DOHH2 (cell line): ENCODE data around the gene SHQ1.
"Not testable (repeated sequence)": the region's sequence is repeated elsewhere in the genome, so short reads cannot be mapped to it uniquely, and the experiment has no call there.

Source experiments
- H3F3A ChIP-seq: fragments of 200-600 bp; sonication (generic), shearing (Covaris generic); 2 replicates; pipeline ENCODE4 v1.6.0; 2016; ENCODE audit warnings: antibody characterized with exemption, mild to moderate bottlenecking; ENCODE audit not compliant: control insufficient read depth, insufficient read depth
- H3K27ac ChIP-seq: fragments of 200-600 bp; sonication (generic); 2 replicates; pipeline ENCODE4 v1.5.1; 2014; ENCODE audit warnings: low read depth, mild to moderate bottlenecking, low read length, moderate library complexity
- H3K27me3 ChIP-seq: fragments of 200-600 bp; sonication (generic); 2 replicates; pipeline ENCODE4 v1.6.1; 2014; ENCODE audit warnings: mild to moderate bottlenecking, low read length, mixed read lengths; ENCODE audit not compliant: control insufficient read depth
- H3K36me3 ChIP-seq: fragments of 200-600 bp; sonication (generic); 2 replicates; pipeline ENCODE4 v1.6.1; 2014; ENCODE audit warnings: mild to moderate bottlenecking, low read length, moderate library complexity, mixed read lengths; ENCODE audit not compliant: control insufficient read depth
- H3K4me1 ChIP-seq: fragments of 200-600 bp; sonication (generic); 2 replicates; pipeline ENCODE4 v1.6.1; 2014; ENCODE audit warnings: mild to moderate bottlenecking, low read length, mixed read lengths; ENCODE audit not compliant: control insufficient read depth
- H3K4me2 ChIP-seq: fragments of 200-600 bp; sonication (generic); 2 replicates; pipeline ENCODE4 v1.6.0; 2014; ENCODE audit warnings: mild to moderate bottlenecking, low read length, moderate library complexity
- H3K4me3 ChIP-seq: fragments of 200-600 bp; sonication (generic); 2 replicates; pipeline ENCODE4 v1.5.1; 2014; ENCODE audit warnings: mild to moderate bottlenecking, low read length, mixed read lengths
- H3K79me2 ChIP-seq: fragments of 200-600 bp; sonication (generic); 2 replicates; pipeline ENCODE4 v1.6.1; 2014; ENCODE audit warnings: mild to moderate bottlenecking, low read length, mixed read lengths; ENCODE audit not compliant: control insufficient read depth
- H3K9me2 ChIP-seq: fragments of 200-600 bp; sonication (generic); replicated peaks from 2 replicates; pipeline ENCODE4 v1.6.1; 2014; ENCODE audit warnings: mild to moderate bottlenecking, low read length, mixed read lengths; ENCODE audit not compliant: control insufficient read depth
- H3K9me3 ChIP-seq: fragments of 200-600 bp; sonication (generic); 2 replicates; pipeline ENCODE4 v1.6.1; 2014; ENCODE audit warnings: antibody characterized with exemption, low read length, mixed read lengths; ENCODE audit not compliant: control insufficient read depth, insufficient read depth
- H4K20me1 ChIP-seq: fragments of 200-600 bp; sonication (generic); 2 replicates; pipeline ENCODE4 v1.6.0; 2014; ENCODE audit warnings: low read depth, mild to moderate bottlenecking, antibody characterized with exemption, low read length, moderate library complexity; ENCODE audit not compliant: control insufficient read depth, insufficient read depth
- EZH2phosphoT487 ChIP-seq: fragments of 200-600 bp; sonication (generic); IDR thresholded peaks from 2 replicates; pipeline ENCODE4 v1.6.1; 2017; ENCODE audit warnings: borderline replicate concordance, mild to moderate bottlenecking, antibody characterized with exemption, low read length, moderate library complexity, mixed read lengths
- TF ChIP-seq, protein P1 (sequence below): fragments of 200-600 bp; sonication (generic); IDR thresholded peaks from one replicate; pipeline ENCODE4 v1.5.1; 2014; ENCODE audit warnings: antibody characterized with exemption, mild to moderate bottlenecking, low read depth, low read length; ENCODE audit not compliant: poor library complexity, severe bottlenecking

Gene SHQ1

GRCh38 chr3:72738752-72739530 lies 109.3 kb downstream of the SHQ1 start:
- Histone ChIP-seq H4K20me1 (no peaks in the 10 kb centered on the region), H3K4me1 (peaks cover 38% of the 10 kb centered on the region), H3K27me3 (peaks cover 18% of the 10 kb centered on the region), H3K9me2 (no peaks in the 10 kb centered on the region), H3F3A (peaks cover 4% of the 10 kb centered on the region), H3K79me2 (no peaks in the 10 kb centered on the region), H3K27ac (no peak overlapping the region), H3K9me3 (no peaks in the 10 kb centered on the region), H3K4me2 (peak overlapping the region; percentile 72), H3K36me3 (no peaks in the 10 kb centered on the region), H3K4me3 (peak overlapping the region; percentile 63)
- TF ChIP-seq EZH2phosphoT487: no peak
- TF ChIP-seq, protein P1, sequence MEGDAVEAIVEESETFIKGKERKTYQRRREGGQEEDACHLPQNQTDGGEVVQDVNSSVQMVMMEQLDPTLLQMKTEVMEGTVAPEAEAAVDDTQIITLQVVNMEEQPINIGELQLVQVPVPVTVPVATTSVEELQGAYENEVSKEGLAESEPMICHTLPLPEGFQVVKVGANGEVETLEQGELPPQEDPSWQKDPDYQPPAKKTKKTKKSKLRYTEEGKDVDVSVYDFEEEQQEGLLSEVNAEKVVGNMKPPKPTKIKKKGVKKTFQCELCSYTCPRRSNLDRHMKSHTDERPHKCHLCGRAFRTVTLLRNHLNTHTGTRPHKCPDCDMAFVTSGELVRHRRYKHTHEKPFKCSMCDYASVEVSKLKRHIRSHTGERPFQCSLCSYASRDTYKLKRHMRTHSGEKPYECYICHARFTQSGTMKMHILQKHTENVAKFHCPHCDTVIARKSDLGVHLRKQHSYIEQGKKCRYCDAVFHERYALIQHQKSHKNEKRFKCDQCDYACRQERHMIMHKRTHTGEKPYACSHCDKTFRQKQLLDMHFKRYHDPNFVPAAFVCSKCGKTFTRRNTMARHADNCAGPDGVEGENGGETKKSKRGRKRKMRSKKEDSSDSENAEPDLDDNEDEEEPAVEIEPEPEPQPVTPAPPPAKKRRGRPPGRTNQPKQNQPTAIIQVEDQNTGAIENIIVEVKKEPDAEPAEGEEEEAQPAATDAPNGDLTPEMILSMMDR: no peak

GRCh38 chr3:72735072-72735471 lies 113.2 kb downstream of the SHQ1 start:
- H3K4me3 ChIP-seq, H3K9me2 ChIP-seq, H3K36me3 ChIP-seq, H3K79me2 ChIP-seq, H4K20me1 ChIP-seq, H3K4me2 ChIP-seq, H3K27ac ChIP-seq, H3K9me3 ChIP-seq, H3F3A ChIP-seq: not testable (repeated sequence)
- H3K27me3 ChIP-seq: peaks cover 18% of the 10 kb centered on the region
- peaks cover 13% of the 10 kb centered on the region for H3K4me1 ChIP-seq

DNA sequence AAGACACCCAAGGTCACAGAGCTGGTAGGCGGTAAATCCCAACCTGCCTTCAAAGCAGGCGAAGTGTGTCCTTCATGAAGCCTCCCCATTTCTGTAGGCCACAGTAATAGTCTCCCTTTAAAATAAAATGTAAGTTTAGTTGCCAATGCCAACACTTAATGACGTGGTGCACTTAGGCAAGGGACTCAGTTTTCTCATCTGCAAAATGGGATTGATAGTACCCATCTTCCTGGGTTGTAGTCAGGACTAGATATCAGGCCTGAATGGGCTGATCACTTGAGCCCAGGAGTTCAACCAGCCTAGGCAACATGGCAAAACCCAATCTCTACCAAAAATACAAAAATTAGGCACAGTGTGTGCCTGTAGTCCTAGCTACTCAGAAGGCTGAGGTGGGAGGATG lies 114.6 kb downstream of the SHQ1 start:
- Histone ChIP-seq H3K36me3 (no peaks in the 10 kb centered on the region), H3K4me1 (no peaks in the 10 kb centered on the region), H3K9me2 (no peaks in the 10 kb centered on the region), H4K20me1 (no peaks in the 10 kb centered on the region), H3K27ac (no peak overlapping the region), H3K4me3 (no peak overlapping the region), H3F3A (no peaks in the 10 kb centered on the region), H3K79me2 (no peaks in the 10 kb centered on the region), H3K4me2 (no peak overlapping the region), H3K27me3 (peaks cover 10% of the 10 kb centered on the region), H3K9me3 (no peaks in the 10 kb centered on the region)
- TF ChIP-seq, protein P1: no peak
- TF ChIP-seq EZH2phosphoT487: no peak

DNA sequence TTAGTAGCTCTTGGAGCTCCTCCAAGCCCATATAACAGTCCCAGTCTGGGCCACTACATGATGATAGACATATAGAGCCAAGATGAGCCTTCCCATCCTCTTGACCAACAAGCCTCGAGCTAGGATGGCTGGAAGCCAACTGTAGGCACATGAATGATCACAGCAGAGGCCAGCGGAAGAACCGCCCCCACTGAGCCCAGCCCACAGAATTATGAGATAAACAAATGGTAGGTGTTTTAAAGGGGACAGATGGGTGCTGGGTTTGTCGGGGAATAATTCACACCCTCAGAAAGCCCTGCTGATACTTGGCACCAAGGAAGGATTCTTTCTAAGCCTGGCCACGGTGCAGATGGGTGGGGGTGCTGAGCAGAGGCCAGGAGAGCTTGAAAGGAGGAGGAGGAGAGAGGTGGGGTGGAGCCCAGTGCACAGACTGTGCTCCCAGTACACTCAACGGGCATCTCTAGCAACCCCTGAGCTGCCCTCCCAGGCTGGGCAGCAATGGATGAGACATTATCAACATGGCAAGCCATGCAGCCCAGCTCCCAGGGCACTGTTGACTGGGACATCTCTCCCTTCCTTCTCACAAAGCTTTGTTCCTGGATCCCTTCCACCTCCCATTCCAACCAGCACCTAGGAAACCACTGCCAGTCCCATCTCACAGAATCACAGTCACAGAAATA lies 115.4 kb downstream of the SHQ1 start:
- H3K9me2 ChIP-seq, H3K79me2 ChIP-seq, H3K27ac ChIP-seq, H3F3A ChIP-seq, H3K9me3 ChIP-seq, H3K36me3 ChIP-seq, H3K4me2 ChIP-seq, H4K20me1 ChIP-seq, H3K4me1 ChIP-seq, H3K27me3 ChIP-seq, H3K4me3 ChIP-seq: not testable (repeated sequence)
